Pons (tissue), 1 donor: Measurements from ENCODE around the gene RASA2.
"Not testable (repeated sequence)": the region's sequence is repeated elsewhere in the genome, so short reads cannot be mapped to it uniquely, and the experiment has no call there.

Source experiments
- DNase-seq: peaks from one replicate; pipeline ENCODE4 v3.0.0-alpha.2; 2016; ENCODE audit warnings: low spot score

RASA2 gene

GRCh38 chr3:141456301-141456625 lies 30.6 kb upstream of the RASA2 start:
- no peak for DNase-seq

- DNase-seq = no peak
These were observed 29.1 kb upstream of the RASA2 start for GRCh38 chr3:141457624-141458236.

- no peak for DNase-seq
These were observed 27.8 kb upstream of the RASA2 start for GRCh38 chr3:141459008-141459407.

- DNase-seq = peak; percentile 89
These were observed 26.6 kb upstream of the RASA2 start for GRCh38 chr3:141460097-141460704.

- DNase-seq = no peak
These were observed 24.5 kb upstream of the RASA2 start for GRCh38 chr3:141462176-141462859.

GRCh38 chr3:141465221-141465620 lies 21.6 kb upstream of the RASA2 start:
- DNase-seq = no peak

- DNase-seq = no peak
These were observed 20.1 kb upstream of the RASA2 start for GRCh38 chr3:141466633-141467169.

GRCh38 chr3:141469720-141470119 lies 17.1 kb upstream of the RASA2 start:
- DNase-seq = no peak

GRCh38 chr3:141471160-141471559 lies 15.7 kb upstream of the RASA2 start:
- DNase-seq = no peak

- DNase-seq = no peak
These were observed 10.8 kb upstream of the RASA2 start for GRCh38 chr3:141476033-141476432.

- DNase-seq = no peak
These were observed 9.6 kb upstream of the RASA2 start for GRCh38 chr3:141477224-141477623.

GRCh38 chr3:141478139-141478538 lies 8.7 kb upstream of the RASA2 start:
- DNase-seq = no peak

- DNase-seq = not testable (repeated sequence)
These were observed 8.0 kb upstream of the RASA2 start for GRCh38 chr3:141478840-141479239.

- DNase-seq = no peak
These were observed 4.4 kb upstream of the RASA2 start for GRCh38 chr3:141482245-141482922.

GRCh38 chr3:141484701-141485287 lies 2.0 kb upstream of the RASA2 start:
- DNase-seq = no peak

GRCh38 chr3:141485641-141486495 lies 959 bp upstream of the RASA2 start:
- peak; percentile 31 for DNase-seq

- DNase-seq = peak; percentile 55
These were observed 406 bp upstream of the RASA2 start for GRCh38 chr3:141486496-141486745.

- peak; percentile 38 for DNase-seq
These were observed 860 bp downstream of the RASA2 start for GRCh38 chr3:141487521-141488252.

GRCh38 chr3:141489203-141489602 lies 2.4 kb downstream of the RASA2 start:
- DNase-seq = no peak

GRCh38 chr3:141491081-141491480 lies 4.3 kb downstream of the RASA2 start:
- no peak for DNase-seq

GRCh38 chr3:141491929-141492328 lies 5.1 kb downstream of the RASA2 start:
- no peak for DNase-seq
